Endothelial cell of umbilical vein (primary cell): ENCODE results near the gene RELN.

Source experiments
- CTCF ChIP-seq, 2 donors: IDR thresholded peaks; 1 replicate in 1 of 2; 2 replicates in 1 of 2; pipeline ENCODE4 v1.5.1; 2011; ENCODE audit warnings: low read length in 2 of 2, mild to moderate bottlenecking in 2 of 2, moderate library complexity in 2 of 2, control low read depth in 1 of 2, inconsistent platforms in 1 of 2, low read depth in 1 of 2; ENCODE audit not compliant: insufficient read depth in 1 of 2; ENCODE audit errors: extremely low read depth in 1 of 2
- MYC ChIP-seq: IDR thresholded peaks from one replicate; pipeline ENCODE4 v1.6.1; 2011; ENCODE audit warnings: mild to moderate bottlenecking, low read depth, low read length
- POLR2A ChIP-seq: IDR thresholded peaks from 2 replicates; pipeline ENCODE4 v1.6.1; 2012; ENCODE audit warnings: low read depth, mild to moderate bottlenecking, control low read depth, low read length
- POLR2AphosphoS5 ChIP-seq: IDR thresholded peaks from 2 replicates; pipeline ENCODE4 v1.6.1; 2012; ENCODE audit warnings: low read depth, mild to moderate bottlenecking, control low read depth, low read length, moderate library complexity; ENCODE audit not compliant: insufficient read depth

DNA sequence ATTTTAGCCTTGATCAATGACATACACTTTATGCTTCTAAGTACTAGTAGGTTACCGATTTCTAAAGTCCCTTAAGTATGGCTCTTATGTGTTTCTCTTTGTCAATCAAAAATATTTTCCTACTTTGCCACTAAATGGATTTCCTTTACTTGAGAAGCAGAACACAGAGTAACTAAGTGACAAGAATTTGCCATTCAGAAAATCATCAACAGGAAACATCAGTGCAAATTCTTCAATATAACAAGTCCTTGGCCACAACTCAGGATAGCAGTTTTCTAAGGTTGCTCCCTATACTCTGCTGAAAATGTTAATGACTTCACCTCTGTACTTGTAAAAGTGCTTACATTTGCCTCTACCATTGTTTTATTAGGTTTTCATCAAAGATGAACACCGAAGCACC, 303.8 kb downstream of the RELN start:
- TF ChIP-seq MYC (no peak), CTCF (IDR thresholded peaks at IDR 0.05; ENCODE audit: extremely low read depth in 1 of 2, insufficient read depth in 1 of 2, low read depth in 1 of 2, low read length in 2 of 2) (no peak), POLR2A (no peak), POLR2AphosphoS5 (no peak)
